M059J (cell line): ENCODE measurements around the gene ZNF555. TPM values are rescaled to one million over a fixed set of nuclear protein-coding genes. Genes with fewer than 3 reads are reported as not detected.
A peak's percentile ranks its signal among the peaks of the same experiment; 100 is the strongest.
"Not testable (repeated sequence)": the region's sequence is repeated elsewhere in the genome, so short reads cannot be mapped to it uniquely, and the experiment has no call there.

Experiments used
- DNase-seq: peaks from one replicate; pipeline ENCODE4 v3.0.0-alpha.2; 2012; ENCODE audit warnings: low read depth
- total RNA-seq: library from RNA; depleted of rRNA; stranded (reverse); fragments of >200 nt; shearing (Covaris generic); gene quantifications from 2 replicates; pipeline ENCODE4 v1.2.3, GENCODE V29; 2014

The ZNF555 gene
- total RNA-seq, 1 experiment from 2014 or later = 8.7 TPM

DNA sequence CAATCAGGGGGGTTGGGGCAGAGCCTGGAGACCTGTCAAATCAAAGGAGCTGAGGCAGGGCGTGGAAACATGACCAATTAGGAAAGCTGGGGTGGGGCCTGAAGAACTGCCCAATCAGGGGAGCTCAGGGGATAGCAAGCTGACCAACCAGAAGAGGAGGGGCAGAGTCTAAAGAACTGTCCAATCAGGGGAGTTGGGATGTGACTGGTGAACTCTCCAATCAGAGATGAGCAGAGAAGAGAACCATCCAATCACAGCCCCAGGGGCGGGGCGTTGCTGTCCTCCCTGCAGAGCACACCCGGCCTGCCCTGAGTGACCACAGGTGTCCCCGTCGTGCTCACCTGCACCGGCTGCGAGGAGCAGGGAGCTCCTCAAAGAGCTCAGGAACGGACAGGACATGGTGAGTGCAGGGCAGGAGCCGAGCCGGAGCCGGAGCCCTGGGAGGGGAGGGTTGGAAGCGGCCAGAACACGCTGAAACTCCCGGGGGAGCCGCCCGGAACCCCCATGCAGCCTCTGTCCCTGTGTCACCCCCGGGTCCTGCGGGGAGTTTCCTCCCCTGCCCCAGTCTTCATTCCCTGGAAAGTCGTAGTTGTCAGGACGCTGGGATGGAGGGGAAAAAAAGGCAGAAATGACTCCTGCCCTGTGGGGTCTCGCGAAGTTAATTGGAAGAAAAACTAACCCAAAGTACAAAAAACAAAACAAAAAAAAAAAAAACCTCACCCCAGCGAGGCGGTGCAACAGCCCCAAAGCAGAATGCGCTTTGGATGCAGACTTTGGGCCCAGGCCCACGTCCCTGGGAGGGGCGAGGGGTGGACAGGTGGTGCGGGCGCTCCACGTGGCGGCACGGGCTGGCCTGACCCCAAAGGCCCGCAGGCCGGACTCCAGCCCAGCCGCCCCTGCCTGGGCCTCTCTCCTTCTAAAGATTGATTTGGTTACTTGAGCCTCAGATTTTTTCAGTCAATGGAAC lies 26.0 kb downstream of the ZNF555 start, which contains the start of gene ZNF556:
TSS of gene ZNF556 (plus strand) at position 311 of the 967 bp plus-strand sequence. CDS start at position 398, 87 bp downstream.
- DNase-seq = peak; percentile 72

DNA sequence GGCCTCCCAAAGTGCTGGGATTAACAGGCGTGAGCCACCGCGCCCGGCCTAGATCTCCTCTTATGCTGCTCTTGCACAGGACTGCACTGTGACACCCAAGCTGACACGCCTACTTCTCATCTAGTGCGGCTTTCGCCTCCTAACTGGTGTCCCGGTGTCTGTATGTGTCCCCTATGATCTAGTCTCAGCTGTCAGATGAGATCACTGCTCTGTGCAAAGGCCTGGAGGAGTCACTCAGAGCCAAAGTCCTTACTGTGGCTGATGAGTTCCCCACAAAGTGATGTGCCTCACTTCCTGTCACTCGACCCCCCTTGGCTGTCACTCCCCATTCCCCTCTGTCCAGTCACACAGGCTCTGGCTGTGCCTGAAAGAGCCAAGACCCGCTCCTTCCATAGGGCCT lies 28.3 kb downstream of the ZNF555 start:
- DNase-seq = peak; percentile 17

DNA sequence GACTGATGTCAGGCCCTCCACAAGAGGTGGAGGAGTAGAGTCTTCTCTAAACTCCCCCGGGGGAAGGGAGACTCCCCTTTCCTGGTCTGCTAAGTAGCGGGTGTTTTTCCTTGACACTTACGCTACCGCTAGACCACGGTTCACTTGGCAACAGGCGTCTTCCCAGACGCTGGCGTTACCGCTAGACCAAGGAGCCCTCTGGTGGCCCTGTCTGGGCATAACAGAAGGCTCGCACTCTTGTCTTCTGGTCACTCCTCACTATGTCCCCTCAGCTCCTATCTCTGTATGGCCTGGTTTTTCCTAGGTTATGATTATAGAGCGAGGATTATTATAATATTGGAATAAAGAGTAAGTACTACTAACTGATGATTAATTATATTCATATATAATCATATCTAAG lies 30.9 kb downstream of the ZNF555 start:
- DNase-seq = not testable (repeated sequence)

DNA sequence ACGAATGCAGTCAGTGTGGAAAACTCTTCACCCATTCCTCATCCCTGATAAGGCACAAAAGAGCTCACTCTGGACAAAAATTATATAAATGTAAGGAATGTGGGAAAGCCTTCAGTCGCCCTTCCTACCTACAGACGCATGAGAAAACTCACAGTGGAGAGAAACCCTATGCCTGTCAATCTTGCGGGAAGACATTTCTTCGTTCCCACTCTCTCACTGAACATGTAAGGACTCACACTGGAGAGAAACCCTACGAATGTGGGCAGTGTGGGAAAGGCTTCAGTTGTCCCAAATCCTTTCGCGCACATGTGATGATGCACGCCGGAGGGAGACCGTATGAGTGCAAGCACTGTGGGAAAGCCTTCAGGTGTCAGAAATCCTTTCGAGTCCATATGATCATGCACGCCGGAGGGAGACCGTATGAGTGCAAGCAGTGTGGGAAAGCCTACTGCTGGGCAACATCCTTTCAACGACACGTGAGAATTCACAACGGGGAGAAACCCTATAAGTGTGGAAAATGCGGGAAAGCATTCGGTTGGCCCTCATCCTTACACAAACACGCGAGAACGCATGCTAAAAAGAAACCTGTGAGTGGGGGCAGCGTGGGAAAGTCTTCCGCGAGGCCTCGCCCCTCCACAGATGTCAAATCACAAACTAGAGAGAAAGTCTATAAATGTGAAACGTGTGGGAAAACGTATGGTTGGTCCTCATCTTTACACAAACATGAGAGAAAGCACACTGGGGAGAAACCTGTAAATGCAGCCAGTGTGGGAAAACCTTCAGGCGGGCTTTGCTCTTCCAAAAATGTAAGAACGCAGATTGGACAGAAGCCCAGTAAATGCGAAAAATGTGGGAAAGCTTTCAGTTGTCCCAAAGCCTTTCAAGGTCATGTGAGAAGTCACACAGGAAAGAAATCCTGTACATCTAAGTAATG lies 36.4 kb downstream of the ZNF555 start:
- DNase-seq = no peak

DNA sequence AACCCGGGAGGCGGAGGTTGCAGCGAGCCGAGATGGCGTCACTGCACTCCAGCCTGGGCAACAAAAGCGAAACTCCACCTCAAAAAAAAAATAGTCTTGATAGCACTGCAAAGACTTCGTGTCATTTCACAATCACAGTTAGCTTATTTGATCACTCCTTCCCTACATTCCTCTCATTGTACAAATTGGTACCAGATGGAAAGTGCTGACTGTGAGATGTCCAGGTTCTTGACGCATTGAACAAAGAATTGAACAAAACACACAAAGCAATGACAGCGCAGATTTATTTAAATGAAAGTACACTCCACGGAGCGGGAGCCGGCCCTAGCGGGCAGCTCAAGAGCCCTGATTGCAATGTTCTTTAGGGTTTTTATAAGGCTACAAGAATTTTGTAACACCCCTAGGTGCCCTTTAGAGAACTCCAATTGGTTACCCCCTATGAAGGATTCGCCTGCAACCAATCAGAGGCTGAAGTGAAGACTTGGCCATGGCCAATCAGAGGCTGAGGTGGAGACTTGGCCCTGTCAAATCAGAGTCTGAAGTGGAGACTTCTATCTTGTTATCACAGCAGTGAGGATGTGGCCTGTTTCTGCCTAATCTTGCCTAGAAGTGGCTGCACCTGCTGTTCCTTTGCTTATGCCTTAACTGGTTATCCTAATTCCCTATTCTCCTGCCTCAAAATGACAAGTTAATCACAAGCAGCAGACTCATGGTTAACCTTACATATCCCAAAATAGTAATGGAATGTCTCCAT lies 42.6 kb downstream of the ZNF555 start:
- DNase-seq = no peak

DNA sequence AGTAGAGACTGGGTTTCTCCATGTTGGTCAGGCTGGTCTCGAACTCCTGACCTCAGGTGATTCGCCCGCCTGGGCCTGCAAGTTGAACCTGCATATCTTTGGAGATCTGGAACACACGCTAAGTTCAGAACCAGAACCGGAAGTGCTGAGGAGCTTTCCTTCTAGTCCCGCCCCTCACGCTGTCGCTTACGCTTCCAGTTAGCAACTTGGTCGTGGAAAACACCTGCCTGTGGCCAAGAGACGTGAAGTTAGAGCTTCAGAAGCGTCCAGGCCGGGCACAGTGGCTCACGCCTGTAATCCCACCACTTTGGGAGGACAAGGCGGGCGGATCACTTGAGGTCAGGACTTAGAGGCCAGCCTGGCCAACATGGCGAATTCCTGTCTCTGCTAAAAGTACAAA lies 44.5 kb downstream of the ZNF555 start:
- DNase-seq = no peak

DNA sequence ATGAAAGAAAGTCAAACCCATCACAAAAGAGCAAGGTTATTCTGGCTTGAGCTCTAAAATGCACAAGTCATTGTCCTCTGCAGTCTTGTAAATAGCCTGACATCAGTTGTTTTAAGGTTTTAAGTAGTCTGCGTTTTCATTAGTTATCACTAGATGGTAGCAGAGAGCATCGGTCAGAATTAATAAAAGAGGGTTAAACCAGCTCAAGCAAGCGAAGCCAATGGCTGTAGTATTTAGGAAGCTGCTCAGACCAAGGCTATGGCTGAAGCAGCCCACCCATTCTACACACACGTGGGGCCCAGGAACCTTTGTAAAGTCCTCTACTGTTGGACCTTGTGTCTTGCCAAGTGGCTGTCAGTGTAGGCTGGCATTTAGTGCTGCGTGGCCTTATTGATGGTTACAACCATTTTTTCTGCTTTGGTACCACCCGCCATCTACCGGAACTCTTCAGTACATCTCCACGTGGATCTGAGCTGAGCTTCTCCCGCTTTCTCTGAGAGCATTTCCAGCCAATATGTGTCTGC lies 46.2 kb downstream of the ZNF555 start:
- DNase-seq = peak; percentile 66

DNA sequence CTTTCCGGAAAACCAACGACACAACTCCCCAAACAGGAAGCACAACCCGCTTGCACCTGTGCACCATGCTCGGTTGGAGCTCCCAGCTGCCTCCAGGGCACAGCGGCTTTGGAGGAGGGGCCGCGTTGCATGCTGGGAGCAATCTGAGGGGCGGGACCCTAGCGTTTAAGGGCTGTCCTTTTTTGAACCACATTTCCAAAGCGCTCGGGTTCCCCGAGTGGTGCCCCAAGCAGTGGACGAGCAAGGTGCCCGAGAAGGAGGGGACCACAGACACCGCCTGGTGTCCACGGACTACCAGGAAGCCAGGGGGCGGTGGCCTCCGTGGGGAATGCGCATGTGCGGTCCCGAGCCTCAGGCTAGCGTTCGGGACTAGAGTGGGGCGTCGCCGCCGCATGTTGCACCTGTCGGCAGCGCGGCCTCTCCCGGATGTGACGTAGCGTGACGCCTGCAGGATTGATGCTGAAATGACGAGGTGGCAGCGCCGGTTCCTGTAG lies 47.5 kb downstream of the ZNF555 start:
- DNase-seq = no peak

DNA sequence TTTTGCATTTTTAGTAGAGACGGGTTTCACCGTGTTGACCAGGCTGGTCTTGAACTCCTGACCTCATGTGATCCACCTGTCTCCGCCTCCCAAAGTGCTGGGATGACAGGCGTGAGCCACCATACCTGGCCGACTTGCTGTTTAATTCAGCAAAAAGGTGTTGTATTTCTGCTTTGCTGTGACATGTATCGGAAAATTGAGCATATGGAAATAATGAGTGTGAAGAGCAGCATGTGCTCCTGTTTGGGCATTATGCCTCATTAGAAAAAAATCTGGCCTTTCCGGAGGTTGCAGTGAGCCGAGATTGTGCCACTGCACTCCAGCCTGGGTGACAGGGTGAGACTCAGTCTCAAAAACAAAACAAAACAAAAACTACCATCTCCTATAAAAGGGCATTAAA lies 49.3 kb downstream of the ZNF555 start:
- not testable (repeated sequence) for DNase-seq

DNA sequence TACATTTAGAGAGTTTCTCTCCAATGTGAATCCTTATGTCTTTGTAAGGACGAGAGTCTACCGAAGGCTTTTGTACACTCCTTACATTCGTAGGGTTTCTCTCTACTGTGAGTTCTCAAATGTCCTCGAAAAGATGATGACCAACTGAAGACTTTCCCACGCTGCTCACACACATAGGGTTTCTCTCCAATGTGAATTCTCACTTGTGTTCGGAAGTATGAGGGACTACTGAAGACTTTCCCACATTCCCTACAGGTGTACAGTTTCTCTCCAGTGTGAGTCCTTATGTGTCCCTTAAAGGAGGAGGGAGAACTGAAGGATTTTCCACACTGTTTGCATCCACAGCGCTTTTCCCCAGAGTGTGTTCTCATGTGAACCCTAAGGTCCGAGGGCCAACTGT lies 55.4 kb downstream of the ZNF555 start:
- no peak for DNase-seq

DNA sequence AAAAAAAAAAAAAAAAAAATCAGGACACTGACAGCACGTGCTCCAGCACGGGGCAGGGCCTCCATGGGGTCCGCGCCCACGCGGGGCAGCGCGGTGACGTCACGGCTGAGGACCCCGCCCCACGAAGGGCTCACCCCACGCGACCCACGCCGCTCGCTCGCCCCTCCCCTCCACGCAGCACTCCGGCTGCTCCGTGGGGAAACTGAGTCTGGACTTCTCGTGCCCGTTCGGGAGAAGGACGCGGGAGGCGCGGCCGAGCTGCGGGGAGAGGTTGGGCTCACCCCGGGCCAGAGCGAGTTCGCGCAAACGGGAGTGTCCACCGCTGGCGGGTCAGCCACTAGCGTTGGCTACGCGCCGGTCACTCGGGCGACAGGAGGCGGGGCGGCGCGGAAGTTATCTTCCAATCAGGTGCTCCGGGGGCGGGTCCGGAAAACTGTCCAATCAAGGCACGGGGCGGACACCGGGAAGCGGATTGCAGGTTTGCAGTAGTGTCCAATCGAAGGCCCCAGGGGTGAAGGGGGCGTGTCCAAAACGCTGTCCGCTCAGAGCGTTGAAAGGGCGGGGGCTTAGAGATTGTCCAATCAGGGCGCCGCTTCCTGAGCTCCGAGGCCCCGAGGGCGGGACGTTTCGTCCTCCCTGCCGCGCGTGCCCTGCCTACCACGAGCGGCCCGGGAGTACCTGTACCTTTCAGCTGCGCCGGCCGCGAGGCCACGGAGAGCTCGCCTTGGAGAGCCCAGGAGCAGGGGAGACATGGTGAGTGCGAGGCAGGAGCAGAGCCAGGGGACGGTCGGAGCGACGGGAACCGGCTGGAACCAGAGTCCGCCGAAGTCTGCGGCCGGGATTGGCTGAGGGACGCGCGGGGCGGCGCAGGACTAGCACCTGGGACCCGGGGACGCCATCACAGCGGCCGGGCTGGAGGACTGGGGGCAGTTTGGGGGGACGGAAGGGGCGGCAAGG lies 59.3 kb downstream of the ZNF555 start, which contains the start of gene ZNF57:
TSS of gene ZNF57 (plus strand) at position 633 of the 957 bp plus-strand sequence. CDS start at position 751, 118 bp downstream.
- peak; percentile 99 for DNase-seq

DNA sequence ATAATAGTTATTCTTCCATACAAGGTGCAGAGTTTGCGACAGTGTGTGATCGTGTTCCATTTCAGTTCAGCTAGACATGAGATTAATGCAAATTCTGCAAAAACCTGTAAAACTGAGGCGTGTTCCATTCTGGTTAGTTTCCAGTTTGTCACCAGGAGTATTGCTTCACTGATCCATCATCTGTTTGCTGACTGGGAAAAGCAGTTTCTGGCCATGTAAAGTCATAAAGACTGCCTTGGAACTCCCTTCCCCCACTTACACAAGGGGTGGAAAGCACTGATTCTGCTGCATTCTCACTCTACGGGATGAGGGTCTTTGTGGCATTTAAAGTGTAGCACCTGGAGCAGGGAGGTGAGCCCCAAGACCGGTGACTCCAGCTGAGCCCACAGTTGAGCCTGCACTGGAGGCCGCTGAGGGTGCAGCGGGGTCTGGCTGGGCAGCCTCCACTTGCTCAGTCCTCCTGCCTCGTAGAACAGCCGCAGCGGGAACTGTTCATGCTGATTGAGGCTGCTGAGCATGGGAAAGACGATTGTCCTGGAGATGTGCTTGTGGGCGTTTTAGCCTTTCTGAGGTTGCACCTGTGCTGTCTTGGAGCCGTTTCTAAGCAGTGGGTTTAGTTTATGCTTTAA lies 61.4 kb downstream of the ZNF555 start:
- no peak for DNase-seq

DNA sequence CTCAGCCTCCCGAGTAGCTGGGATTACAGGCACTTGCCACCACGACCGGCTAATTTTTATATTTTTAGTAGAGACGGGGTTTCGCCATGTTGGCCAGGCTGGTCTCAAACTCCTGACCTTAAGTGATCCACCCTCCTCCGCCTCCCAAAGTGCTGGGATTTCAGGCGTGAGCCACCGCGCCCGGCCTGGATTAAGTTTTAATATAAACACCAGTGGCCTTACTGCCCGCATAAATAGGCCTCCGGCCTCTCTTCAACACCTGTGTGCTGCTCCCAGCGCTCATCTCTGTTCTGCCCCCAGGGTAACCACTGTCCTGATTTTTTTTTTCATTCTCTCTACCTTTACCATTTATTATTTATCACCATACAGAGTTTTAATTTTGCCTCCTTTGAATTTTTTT lies 62.1 kb downstream of the ZNF555 start:
- not testable (repeated sequence) for DNase-seq

DNA sequence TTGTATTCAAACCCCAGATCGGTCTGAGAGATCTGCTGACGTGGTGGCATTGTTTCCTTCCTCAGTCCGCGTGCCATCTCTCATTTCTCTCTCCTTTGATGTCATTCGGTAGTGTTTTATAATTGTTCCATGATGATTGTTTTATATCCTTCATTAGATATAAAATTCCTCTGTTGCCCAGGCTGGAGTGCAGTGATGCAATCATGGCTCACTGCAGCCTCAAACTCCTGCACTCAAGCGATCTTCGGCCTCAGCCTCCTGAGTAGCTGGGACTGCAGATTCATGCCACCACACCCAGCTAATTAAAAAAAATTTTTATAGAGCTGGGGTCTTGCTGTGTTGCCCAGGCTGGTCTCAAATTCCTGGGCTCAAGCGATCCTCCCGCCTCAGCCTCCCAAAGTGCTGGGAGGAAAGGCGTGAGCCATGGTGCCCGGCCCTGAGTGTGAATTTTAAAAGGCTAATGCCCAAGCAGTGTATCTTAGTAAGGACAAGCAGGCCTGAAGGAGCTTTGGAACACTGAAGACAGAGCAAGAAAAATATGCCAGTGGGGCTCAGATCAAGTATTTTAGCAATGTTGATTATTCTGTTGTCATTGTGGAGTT lies 64.7 kb downstream of the ZNF555 start:
- no peak for DNase-seq

DNA sequence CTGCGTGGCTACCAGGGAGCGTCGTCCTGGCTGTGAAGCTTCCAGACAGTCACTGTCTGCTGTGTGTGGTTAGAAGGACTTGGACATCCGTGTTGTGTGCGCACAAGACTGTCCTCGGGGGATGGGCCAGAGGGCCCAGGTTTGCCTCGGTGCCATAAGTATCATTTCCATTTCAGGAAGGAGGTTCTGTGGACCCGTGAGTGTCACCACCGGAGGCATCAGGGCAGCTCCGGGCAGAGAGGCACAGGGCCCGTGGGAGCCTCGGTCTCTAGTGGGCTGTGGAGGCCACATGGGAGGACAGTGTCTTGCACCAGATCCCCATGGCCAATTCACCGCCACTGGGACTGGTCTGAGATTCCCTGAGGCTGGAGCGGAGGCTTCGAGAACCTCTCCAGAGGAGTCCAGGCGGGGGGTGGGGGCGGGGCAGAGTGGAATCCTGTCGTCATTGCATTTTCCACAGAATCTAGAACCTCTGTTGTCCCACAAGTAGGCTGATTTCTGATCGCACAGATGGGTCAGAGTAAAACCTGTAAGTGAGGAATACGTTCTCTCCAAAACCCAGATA lies 65.4 kb downstream of the ZNF555 start:
- no peak for DNase-seq
